Measurements from ENCODE around the gene NEO1. TPM values are rescaled to one million over a fixed set of nuclear protein-coding genes. Genes with fewer than 3 reads are reported as not detected.
"Not testable (repeated sequence)": the region's sequence is repeated elsewhere in the genome, so short reads cannot be mapped to it uniquely, and the experiment has no call there.

Gene NEO1
- total RNA-seq, 1 donor from 2014 or later, result 8.7 TPM

GRCh38 chr15:73125219-73125618 is 73.0 kb downstream of the NEO1 start:
- intact Hi-C loops (cut with DNase I), result no loop called here
- DNase-seq (ENCODE audit: low spot score), result no peak

GRCh38 chr15:73127302-73127936 is 75.2 kb downstream of the NEO1 start:
- intact Hi-C loops (cut with DNase I), result no loop called here
- no peak for DNase-seq (ENCODE audit: low spot score)

- no peak for DNase-seq (ENCODE audit: low spot score)
- intact Hi-C loops (cut with DNase I), result no loop called here
These were observed 78.6 kb downstream of the NEO1 start for GRCh38 chr15:73130830-73131229.

GRCh38 chr15:73134196-73134595 is 81.9 kb downstream of the NEO1 start:
- DNase-seq (ENCODE audit: low spot score), result no peak
- intact Hi-C loops (cut with DNase I), result no loop called here

- intact Hi-C loops (cut with DNase I), result no loop called here
- no peak for DNase-seq (ENCODE audit: low spot score)
These were observed 86.9 kb downstream of the NEO1 start for GRCh38 chr15:73139041-73139743.

GRCh38 chr15:73139744-73140553 is 87.7 kb downstream of the NEO1 start:
- DNase-seq (ENCODE audit: low spot score), result no peak
- intact Hi-C loops (cut with DNase I), result no loop called here

- no peak for DNase-seq (ENCODE audit: low spot score)
- intact Hi-C loops (cut with DNase I), result no loop called here
These were observed 89.1 kb downstream of the NEO1 start for GRCh38 chr15:73141216-73141900.

GRCh38 chr15:73142802-73143762 is 90.8 kb downstream of the NEO1 start:
- DNase-seq (ENCODE audit: low spot score), result no peak
- intact Hi-C loops (cut with DNase I), result no loop called here

GRCh38 chr15:73143763-73144155 is 91.5 kb downstream of the NEO1 start:
- intact Hi-C loops (cut with DNase I), result no loop called here
- no peak for DNase-seq (ENCODE audit: low spot score)

- intact Hi-C loops (cut with DNase I), result no loop called here
- DNase-seq (ENCODE audit: low spot score), result no peak
These were observed 94.2 kb downstream of the NEO1 start for GRCh38 chr15:73146419-73146818.

- DNase-seq (ENCODE audit: low spot score), result no peak
- intact Hi-C loops (cut with DNase I), result no loop called here
These were observed 98.6 kb downstream of the NEO1 start for GRCh38 chr15:73150831-73151230.

GRCh38 chr15:73153024-73153423 is 100.8 kb downstream of the NEO1 start:
- intact Hi-C loops (cut with DNase I), result no loop called here
- DNase-seq (ENCODE audit: low spot score), result no peak

- no peak for DNase-seq (ENCODE audit: low spot score)
- intact Hi-C loops (cut with DNase I), result no loop called here
These were observed 101.2 kb downstream of the NEO1 start for GRCh38 chr15:73153447-73153846.

- no peak for DNase-seq (ENCODE audit: low spot score)
- intact Hi-C loops (cut with DNase I), result no loop called here
These were observed 104.3 kb downstream of the NEO1 start for GRCh38 chr15:73156431-73157191.

- DNase-seq (ENCODE audit: low spot score), result no peak
- intact Hi-C loops (cut with DNase I), result no loop called here
These were observed 109.3 kb downstream of the NEO1 start for GRCh38 chr15:73161546-73161945.

GRCh38 chr15:73165435-73165834 is 113.2 kb downstream of the NEO1 start:
- intact Hi-C loops (cut with DNase I), result no loop called here
- no peak for DNase-seq (ENCODE audit: low spot score)

- no peak for DNase-seq (ENCODE audit: low spot score)
- intact Hi-C loops (cut with DNase I), result no loop called here
These were observed 113.6 kb downstream of the NEO1 start for GRCh38 chr15:73165844-73166243.

GRCh38 chr15:73166711-73167110 is 114.4 kb downstream of the NEO1 start:
- intact Hi-C loops (cut with DNase I); DNase-seq (ENCODE audit: low spot score): not testable (repeated sequence)
